Measurements from ENCODE around the gene TDRD3. TPM values are rescaled to one million over a fixed set of nuclear protein-coding genes. Genes with fewer than 3 reads are reported as not detected.

Gene TDRD3
- total RNA-seq, 1 donor from 2014 or later, result 10.7 TPM

- no peak overlapping the region for H3K27ac Mint-ChIP-seq (ENCODE audit: unreplicated experiment)
- peaks cover 3% of the 10 kb centered on the region for H3K9me3 Mint-ChIP-seq (ENCODE audit: unreplicated experiment)
- TF ChIP-seq EZH2 (IDR thresholded peaks at IDR 0.05; ENCODE audit: insufficient read depth, low read length), result no peak
- FAIRE-seq (no peak), DNase-seq (ENCODE audit: low read depth) (no peak)
- Histone ChIP-seq H3K27ac (ENCODE audit: low read depth, low read length) (no peak overlapping the region), H3K79me2 (ENCODE audit: insufficient read depth, low read length) (peaks cover 3% of the 10 kb centered on the region), H3K4me3 (ENCODE audit: insufficient read depth, low read depth, low read length) (no peak overlapping the region), H3K4me1 (ENCODE audit: insufficient read depth, low read length) (no peaks in the 10 kb centered on the region), H3K36me3 (ENCODE audit: insufficient read depth, low read length) (no peaks in the 10 kb centered on the region), H2AFZ (ENCODE audit: low read depth, low read length) (no peak overlapping the region), H3K9ac (ENCODE audit: low read length) (no peak overlapping the region), H3K4me2 (ENCODE audit: low read length) (no peak overlapping the region), H3K9me3 (ENCODE audit: insufficient read depth, low read depth, low read length) (no peaks in the 10 kb centered on the region), H4K20me1 (ENCODE audit: insufficient read depth, low read length) (no peaks in the 10 kb centered on the region), H3K27me3 (ENCODE audit: insufficient read depth, low read length) (no peaks in the 10 kb centered on the region)
- no peaks in the 10 kb centered on the region for H3K27me3 Mint-ChIP-seq (ENCODE audit: low read depth, unreplicated experiment)
- H3K4me3 Mint-ChIP-seq (ENCODE audit: unreplicated experiment), result no peak overlapping the region
- no peaks in the 10 kb centered on the region for H3K36me3 Mint-ChIP-seq (ENCODE audit: low read depth, unreplicated experiment)
- H3K4me1 Mint-ChIP-seq (ENCODE audit: low read depth, unreplicated experiment), result no peaks in the 10 kb centered on the region
Observed at GRCh38 chr13:60433505-60433904, 36.5 kb downstream of the TDRD3 start.

DNA sequence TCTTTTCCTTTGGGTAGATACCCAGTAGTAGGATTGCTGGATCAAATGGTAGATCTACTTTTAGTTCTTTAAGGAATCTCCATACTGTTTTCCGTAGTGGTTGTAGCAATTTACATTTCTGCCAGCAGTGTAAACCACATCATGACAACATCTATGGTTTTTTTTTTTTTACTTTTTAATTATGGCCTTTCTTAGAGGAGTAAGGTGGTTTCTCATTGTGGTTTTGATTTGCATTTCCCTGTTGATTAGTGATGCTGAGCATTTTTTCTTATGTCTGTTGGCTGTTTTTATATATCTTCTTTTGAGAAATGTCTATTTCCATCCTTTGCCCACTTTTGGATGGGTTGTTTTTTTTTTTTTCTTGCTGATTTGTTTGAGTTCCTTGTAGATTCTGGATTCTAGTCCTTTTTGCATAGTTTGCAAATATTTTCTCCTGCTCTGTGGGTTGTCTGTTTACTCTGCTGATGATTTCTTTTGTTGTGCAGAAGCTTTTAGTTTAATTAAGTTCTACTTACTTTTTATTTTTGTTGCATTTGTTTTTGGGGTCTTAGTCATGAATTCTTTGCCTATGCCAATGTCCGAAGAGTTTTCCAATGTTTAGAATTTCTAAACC lies 38.8 kb downstream of the TDRD3 start:
- no peaks in the 10 kb centered on the region for H3K27me3 Mint-ChIP-seq (ENCODE audit: low read depth, unreplicated experiment)
- TF ChIP-seq, protein P1, sequence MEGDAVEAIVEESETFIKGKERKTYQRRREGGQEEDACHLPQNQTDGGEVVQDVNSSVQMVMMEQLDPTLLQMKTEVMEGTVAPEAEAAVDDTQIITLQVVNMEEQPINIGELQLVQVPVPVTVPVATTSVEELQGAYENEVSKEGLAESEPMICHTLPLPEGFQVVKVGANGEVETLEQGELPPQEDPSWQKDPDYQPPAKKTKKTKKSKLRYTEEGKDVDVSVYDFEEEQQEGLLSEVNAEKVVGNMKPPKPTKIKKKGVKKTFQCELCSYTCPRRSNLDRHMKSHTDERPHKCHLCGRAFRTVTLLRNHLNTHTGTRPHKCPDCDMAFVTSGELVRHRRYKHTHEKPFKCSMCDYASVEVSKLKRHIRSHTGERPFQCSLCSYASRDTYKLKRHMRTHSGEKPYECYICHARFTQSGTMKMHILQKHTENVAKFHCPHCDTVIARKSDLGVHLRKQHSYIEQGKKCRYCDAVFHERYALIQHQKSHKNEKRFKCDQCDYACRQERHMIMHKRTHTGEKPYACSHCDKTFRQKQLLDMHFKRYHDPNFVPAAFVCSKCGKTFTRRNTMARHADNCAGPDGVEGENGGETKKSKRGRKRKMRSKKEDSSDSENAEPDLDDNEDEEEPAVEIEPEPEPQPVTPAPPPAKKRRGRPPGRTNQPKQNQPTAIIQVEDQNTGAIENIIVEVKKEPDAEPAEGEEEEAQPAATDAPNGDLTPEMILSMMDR (IDR thresholded peaks at IDR 0.05; ENCODE audit: insufficient read depth, low read depth, low read length), result no peak
- no peak for TF ChIP-seq EZH2 (IDR thresholded peaks at IDR 0.05; ENCODE audit: insufficient read depth, low read length)
- Histone ChIP-seq H3K9me3 (ENCODE audit: insufficient read depth, low read depth, low read length) (no peaks in the 10 kb centered on the region), H3K9ac (ENCODE audit: low read length) (no peak overlapping the region), H3K27me3 (ENCODE audit: insufficient read depth, low read length) (no peaks in the 10 kb centered on the region), H3K79me2 (ENCODE audit: insufficient read depth, low read length) (peaks cover 3% of the 10 kb centered on the region), H3K27ac (ENCODE audit: low read depth, low read length) (no peak overlapping the region), H3K36me3 (ENCODE audit: insufficient read depth, low read length) (no peaks in the 10 kb centered on the region), H4K20me1 (ENCODE audit: insufficient read depth, low read length) (no peaks in the 10 kb centered on the region), H3K4me2 (ENCODE audit: low read length) (no peak overlapping the region), H3K4me3 (ENCODE audit: insufficient read depth, low read depth, low read length) (no peak overlapping the region), H2AFZ (ENCODE audit: low read depth, low read length) (no peak overlapping the region), H3K4me1 (ENCODE audit: insufficient read depth, low read length) (no peaks in the 10 kb centered on the region)
- DNase-seq (ENCODE audit: low read depth), result no peak
- no peak for FAIRE-seq
- H3K4me1 Mint-ChIP-seq (ENCODE audit: low read depth, unreplicated experiment), result no peaks in the 10 kb centered on the region
- H3K4me3 Mint-ChIP-seq (ENCODE audit: unreplicated experiment), result no peak overlapping the region
- no peak overlapping the region for H3K27ac Mint-ChIP-seq (ENCODE audit: unreplicated experiment)
- no peaks in the 10 kb centered on the region for H3K36me3 Mint-ChIP-seq (ENCODE audit: low read depth, unreplicated experiment)
- H3K9me3 Mint-ChIP-seq (ENCODE audit: unreplicated experiment), result peaks cover 3% of the 10 kb centered on the region

- H3K79me2 ChIP-seq (ENCODE audit: insufficient read depth, low read length), result peaks cover 3% of the 10 kb centered on the region
- Mint-ChIP-seq H3K27me3 (ENCODE audit: low read depth, unreplicated experiment) (no peaks in the 10 kb centered on the region), H3K9me3 (ENCODE audit: unreplicated experiment) (peaks cover 3% of the 10 kb centered on the region), H3K4me3 (ENCODE audit: unreplicated experiment) (no peak overlapping the region), H3K36me3 (ENCODE audit: low read depth, unreplicated experiment) (no peaks in the 10 kb centered on the region), H3K27ac (ENCODE audit: unreplicated experiment) (no peak overlapping the region), H3K4me1 (ENCODE audit: low read depth, unreplicated experiment) (no peaks in the 10 kb centered on the region)
- no peaks in the 10 kb centered on the region for H3K36me3 ChIP-seq (ENCODE audit: insufficient read depth, low read length)
- no peaks in the 10 kb centered on the region for H4K20me1 ChIP-seq (ENCODE audit: insufficient read depth, low read length)
- no peak overlapping the region for H3K27ac ChIP-seq (ENCODE audit: low read depth, low read length)
- no peak overlapping the region for H3K9ac ChIP-seq (ENCODE audit: low read length)
- no peaks in the 10 kb centered on the region for H3K4me1 ChIP-seq (ENCODE audit: insufficient read depth, low read length)
- H2AFZ ChIP-seq (ENCODE audit: low read depth, low read length), result no peak overlapping the region
- H3K9me3 ChIP-seq (ENCODE audit: insufficient read depth, low read depth, low read length), result no peaks in the 10 kb centered on the region
- FAIRE-seq (peak; percentile 5), DNase-seq (ENCODE audit: low read depth) (no peak)
- H3K27me3 ChIP-seq (ENCODE audit: insufficient read depth, low read length), result no peaks in the 10 kb centered on the region
- no peak overlapping the region for H3K4me2 ChIP-seq (ENCODE audit: low read length)
- TF ChIP-seq, protein P1 (IDR thresholded peaks at IDR 0.05; ENCODE audit: insufficient read depth, low read depth, low read length), result no peak
- no peak for TF ChIP-seq EZH2 (IDR thresholded peaks at IDR 0.05; ENCODE audit: insufficient read depth, low read length)
- H3K4me3 ChIP-seq (ENCODE audit: insufficient read depth, low read depth, low read length), result no peak overlapping the region
Observed at GRCh38 chr13:60439201-60439600, 42.2 kb downstream of the TDRD3 start.
